Nucleus accumbens (tissue), 56 donors: ENCODE data around the gene SFXN1.

Experiments
- DNase-seq, 56 donors: peaks; one replicate each; lab custom pipeline; 2025; lab: John Stamatoyannopoulos, UW

Gene SFXN1

GRCh38 chr5:175464074-175464941 lies 14.1 kb upstream of the SFXN1 start:
- peak in 38 of 56 donors; percentile 6 to 70 (median 28) for DNase-seq

GRCh38 chr5:175464942-175465233 lies 13.5 kb upstream of the SFXN1 start:
- no peak for DNase-seq

GRCh38 chr5:175465282-175465681 lies 13.1 kb upstream of the SFXN1 start:
- no peak for DNase-seq

- peak in 1 of 56 donors; percentile 7 for DNase-seq
Observed at GRCh38 chr5:175466700-175467318, 11.6 kb upstream of the SFXN1 start.

GRCh38 chr5:175467983-175468690 lies 10.2 kb upstream of the SFXN1 start:
- DNase-seq = no peak

GRCh38 chr5:175468892-175469291 lies 9.5 kb upstream of the SFXN1 start:
- no peak for DNase-seq

GRCh38 chr5:175469916-175470315 lies 8.4 kb upstream of the SFXN1 start:
- DNase-seq = no peak

- peak in 3 of 56 donors; percentile 4 to 13 (median 7) for DNase-seq
Observed at GRCh38 chr5:175470781-175471180, 7.6 kb upstream of the SFXN1 start.

- no peak for DNase-seq
Observed at GRCh38 chr5:175471196-175471595, 7.2 kb upstream of the SFXN1 start.

- DNase-seq = no peak
Observed at GRCh38 chr5:175471628-175472027, 6.7 kb upstream of the SFXN1 start.

- no peak for DNase-seq
Observed at GRCh38 chr5:175472378-175472777, 6.0 kb upstream of the SFXN1 start.

GRCh38 chr5:175475248-175475647 lies 3.1 kb upstream of the SFXN1 start:
- no peak for DNase-seq

GRCh38 chr5:175477440-175477839 lies 920 bp upstream of the SFXN1 start:
- DNase-seq = no peak

- peak in 1 of 56 donors; percentile 46 for DNase-seq
Observed at GRCh38 chr5:175478008-175478383, 364 bp upstream of the SFXN1 start.

GRCh38 chr5:175479125-175479881 lies 943 bp downstream of the SFXN1 start:
- no peak for DNase-seq

- DNase-seq = no peak
Observed at GRCh38 chr5:175483337-175483736, 5.0 kb downstream of the SFXN1 start.

- no peak for DNase-seq
Observed at GRCh38 chr5:175484322-175484721, 6.0 kb downstream of the SFXN1 start.

GRCh38 chr5:175484829-175485228 lies 6.5 kb downstream of the SFXN1 start:
- no peak for DNase-seq

- peak in 4 of 56 donors; percentile 19 to 38 (median 22) for DNase-seq
Observed at GRCh38 chr5:175485631-175486030, 7.3 kb downstream of the SFXN1 start.

- no peak for DNase-seq
Observed at GRCh38 chr5:175487514-175488222, 9.3 kb downstream of the SFXN1 start.
